ENCODE results near the gene PRKCQ.
"Not testable (repeated sequence)": the region's sequence is repeated elsewhere in the genome, so short reads cannot be mapped to it uniquely, and the experiment has no call there.

The PRKCQ gene

DNA sequence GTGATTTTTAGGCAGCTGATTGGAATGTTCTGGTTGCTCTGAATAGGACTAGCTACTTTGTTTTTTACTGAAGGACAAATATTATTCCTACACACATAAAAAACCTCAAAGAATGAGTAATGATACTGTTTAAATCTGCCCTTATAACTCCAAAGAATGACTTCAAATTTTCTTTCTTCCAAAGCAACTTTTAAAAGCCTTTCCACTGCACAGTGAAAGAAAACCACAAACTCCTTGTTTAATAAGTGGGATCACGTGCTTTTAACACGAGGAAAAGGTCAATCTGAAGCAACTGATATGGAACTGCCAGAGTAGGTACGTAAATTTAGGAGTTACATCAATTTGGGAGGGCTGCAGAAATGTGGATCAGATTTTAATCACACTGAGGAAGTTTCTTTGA, 8.0 kb upstream of the PRKCQ start:
- TF ChIP-seq NFRKB (IDR thresholded peaks at IDR 0.05) (no peak), SUZ12 (IDR thresholded peaks at IDR 0.05) (no peak), FOXA1 (IDR thresholded peaks at IDR 0.05) (no peak), LEF1 (IDR thresholded peaks at IDR 0.05; ENCODE audit: borderline replicate concordance) (no peak), ZNF384 (IDR thresholded peaks at IDR 0.05) (no peak), SP1 (IDR thresholded peaks at IDR 0.05) (no peak), FOXK2 (IDR thresholded peaks at IDR 0.05) (no peak), ELF4 (IDR thresholded peaks at IDR 0.05) (no peak)
- POLR2A ChIA-PET = no interaction called here
- no peak for DNase-seq (ENCODE audit: extremely low spot score)
- CTCF ChIA-PET = no interaction called here

GRCh38 chr10:6586501-6586900, 6.4 kb upstream of the PRKCQ start:
- ChIA-PET POLR2A (no interaction called here), CTCF (no interaction called here)
- TF ChIP-seq LEF1 (IDR thresholded peaks at IDR 0.05; ENCODE audit: borderline replicate concordance) = no peak
- no peak for DNase-seq (ENCODE audit: extremely low spot score)

GRCh38 chr10:6583447-6583846, 3.4 kb upstream of the PRKCQ start:
- DNase-seq (ENCODE audit: extremely low spot score) = no peak
- ChIA-PET POLR2A (no interaction called here), CTCF (no interaction called here)
- TF ChIP-seq TARDBP (IDR thresholded peaks at IDR 0.05) (no peak), CTBP1 (IDR thresholded peaks at IDR 0.05; ENCODE audit: borderline replicate concordance) (no peak), L3MBTL2 (conservative IDR thresholded peaks at IDR 0.05) (no peak), FOXA1 (IDR thresholded peaks at IDR 0.05) (no peak), ARNT (IDR thresholded peaks at IDR 0.05) (no peak), PKNOX1 (IDR thresholded peaks at IDR 0.05) (no peak), FOXM1 (IDR thresholded peaks at IDR 0.05; ENCODE audit: borderline replicate concordance) (no peak), BHLHE40 (IDR thresholded peaks at IDR 0.05; ENCODE audit: borderline replicate concordance) (no peak), FOXK2 (IDR thresholded peaks at IDR 0.05) (no peak), ELF4 (IDR thresholded peaks at IDR 0.05) (no peak), SUZ12 (IDR thresholded peaks at IDR 0.05) (no peak), HDGF (IDR thresholded peaks at IDR 0.05; ENCODE audit: borderline replicate concordance) (no peak)

GRCh38 chr10:6582913-6583312, 2.8 kb upstream of the PRKCQ start:
- POLR2A ChIA-PET; DNase-seq (ENCODE audit: extremely low spot score); CTCF ChIA-PET: not testable (repeated sequence)

DNA sequence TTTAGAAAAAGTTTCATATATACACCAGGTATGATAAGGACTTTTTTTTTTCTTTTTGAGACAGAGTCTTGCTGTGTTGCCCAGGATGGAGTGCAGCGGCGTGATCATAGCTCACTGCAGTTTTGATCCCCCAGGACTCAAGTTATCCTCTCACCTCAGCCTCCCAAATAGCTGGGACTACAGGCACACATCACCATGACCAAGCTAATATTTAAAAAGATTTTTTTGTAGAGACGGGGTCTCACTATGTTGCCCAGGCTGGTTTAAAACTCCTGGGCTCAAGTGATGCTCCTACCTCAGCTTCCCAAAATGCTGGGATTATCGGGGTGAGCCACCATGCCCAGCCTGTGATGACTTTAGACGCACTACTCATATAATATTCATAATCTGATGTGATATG, 2.2 kb upstream of the PRKCQ start:
- TF ChIP-seq TARDBP (IDR thresholded peaks at IDR 0.05) = no peak
- TF ChIP-seq ZNF384 (IDR thresholded peaks at IDR 0.05) = no peak
- no peak for TF ChIP-seq NFRKB (IDR thresholded peaks at IDR 0.05)
- TF ChIP-seq FOXM1 (IDR thresholded peaks at IDR 0.05; ENCODE audit: borderline replicate concordance) = no peak
- TF ChIP-seq HDGF (IDR thresholded peaks at IDR 0.05; ENCODE audit: borderline replicate concordance) = no peak
- no peak for TF ChIP-seq FOXK2 (IDR thresholded peaks at IDR 0.05)
- no peak for TF ChIP-seq ARNT (IDR thresholded peaks at IDR 0.05)
- TF ChIP-seq SUZ12 (IDR thresholded peaks at IDR 0.05) = no peak
- TF ChIP-seq LEF1 (IDR thresholded peaks at IDR 0.05; ENCODE audit: borderline replicate concordance) = no peak
- TF ChIP-seq ELF4 (IDR thresholded peaks at IDR 0.05) = no peak
- TF ChIP-seq SP1 (IDR thresholded peaks at IDR 0.05) = no peak
- no peak for TF ChIP-seq FOXA1 (IDR thresholded peaks at IDR 0.05)
- CTCF ChIA-PET = no interaction called here
- DNase-seq (ENCODE audit: extremely low spot score) = no peak
- POLR2A ChIA-PET = no interaction called here

GRCh38 chr10:6581778-6582228, 1.7 kb upstream of the PRKCQ start:
- CTCF ChIA-PET = interaction anchor here (1.2 kb wide), 1 partner anchor 86 kb away, joined by 3 read pairs; no protein-coding TSS in a partner anchor
- POLR2A ChIA-PET = interaction anchor here (1.2 kb wide), 1 partner anchor 62 kb away, joined by 4 read pairs; no protein-coding TSS in a partner anchor
- TF ChIP-seq ELF4 (IDR thresholded peaks at IDR 0.05) = no peak
- TF ChIP-seq PKNOX1 (IDR thresholded peaks at IDR 0.05) = no peak
- no peak for TF ChIP-seq ARNT (IDR thresholded peaks at IDR 0.05)
- no peak for TF ChIP-seq CTBP1 (IDR thresholded peaks at IDR 0.05; ENCODE audit: borderline replicate concordance)
- TF ChIP-seq FOXM1 (IDR thresholded peaks at IDR 0.05; ENCODE audit: borderline replicate concordance) = no peak
- no peak for TF ChIP-seq L3MBTL2 (conservative IDR thresholded peaks at IDR 0.05)
- TF ChIP-seq FOXA1 (IDR thresholded peaks at IDR 0.05) = no peak
- no peak for TF ChIP-seq BHLHE40 (IDR thresholded peaks at IDR 0.05; ENCODE audit: borderline replicate concordance)
- no peak for TF ChIP-seq TARDBP (IDR thresholded peaks at IDR 0.05)
- no peak for TF ChIP-seq LEF1 (IDR thresholded peaks at IDR 0.05; ENCODE audit: borderline replicate concordance)
- TF ChIP-seq HDGF (IDR thresholded peaks at IDR 0.05; ENCODE audit: borderline replicate concordance) = no peak
- TF ChIP-seq ZNF384 (IDR thresholded peaks at IDR 0.05) = no peak
- no peak for TF ChIP-seq SP1 (IDR thresholded peaks at IDR 0.05)
- TF ChIP-seq NFRKB (IDR thresholded peaks at IDR 0.05) = no peak
- TF ChIP-seq SUZ12 (IDR thresholded peaks at IDR 0.05) = no peak
- no peak for TF ChIP-seq FOXK2 (IDR thresholded peaks at IDR 0.05)
- no peak for DNase-seq (ENCODE audit: extremely low spot score)

DNA sequence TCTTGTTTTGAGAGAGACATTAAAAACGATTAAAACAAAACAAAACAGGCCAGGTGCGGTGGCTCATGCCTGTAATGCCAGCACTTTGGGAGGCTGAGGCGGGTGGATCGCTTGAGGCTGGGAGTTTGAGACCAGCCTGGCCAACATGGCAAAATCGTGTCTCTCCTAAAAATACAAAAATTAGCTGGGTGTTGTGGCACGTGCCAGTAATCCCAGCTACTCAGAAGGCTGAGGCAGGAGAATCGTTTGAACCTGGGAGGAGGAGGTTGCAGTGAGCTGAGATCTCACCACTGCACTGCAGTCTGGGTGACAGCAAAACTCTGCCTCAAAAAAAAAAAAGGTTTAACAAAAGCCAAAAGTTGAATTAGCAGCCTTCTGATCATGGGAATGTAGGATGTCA, 1.1 kb upstream of the PRKCQ start:
- POLR2A ChIA-PET = interaction anchor here (0.8 to 1.2 kb wide), 3 partner anchors 10 to 63 kb away, joined by 3 to 4 read pairs (median 4); no protein-coding TSS in a partner anchor
- CTCF ChIA-PET = interaction anchor here (1.0 to 1.2 kb wide), 2 partner anchors 86 to 92 kb away, joined by 3 to 4 read pairs; no protein-coding TSS in a partner anchor
- DNase-seq (ENCODE audit: extremely low spot score) = not testable (repeated sequence)

Measured in HEK293T (cell line).